ENCODE measurements around the gene IBTK.

GRCh38 chr6:82227770-82228169, 19.8 kb downstream of the IBTK start:
- no peak for TF ChIP-seq CTCF (conservative IDR thresholded peaks at IDR 0.05)
- no peak for TF ChIP-seq ZFX (IDR thresholded peaks at IDR 0.05)

Data from C4-2B (cell line).